HG03095 (cell line): ENCODE data around the gene MACF1.
"Not testable (repeated sequence)": the region's sequence is repeated elsewhere in the genome, so short reads cannot be mapped to it uniquely, and the experiment has no call there.

Experiments
- ATAC-seq: cut with Tn5 transposase; IDR thresholded peaks from one replicate; pipeline ENCODE4 v1.9.1; 2021; ENCODE audit warnings: moderate library complexity; ENCODE audit not compliant: unreplicated experiment

The MACF1 gene

GRCh38 chr1:39204441-39205081, at the start of gene MACF1:
TSS of gene MACF1 (plus strand) at chr1:39204695. CDS start at chr1:39205023, 328 bp downstream.
- no peak for ATAC-seq

GRCh38 chr1:39157304-39157703, 47.2 kb upstream of the MACF1 start:
- ATAC-seq, result no peak

- no peak for ATAC-seq
Measured at GRCh38 chr1:39158327-39159086, 46.0 kb upstream of the MACF1 start.

- ATAC-seq, result no peak
Measured at GRCh38 chr1:39159224-39160036, 45.1 kb upstream of the MACF1 start.

- no peak for ATAC-seq
Measured at GRCh38 chr1:39160703-39161102, 43.8 kb upstream of the MACF1 start.

GRCh38 chr1:39161811-39162210, 42.7 kb upstream of the MACF1 start:
- not testable (repeated sequence) for ATAC-seq

GRCh38 chr1:39163469-39163868, 41.0 kb upstream of the MACF1 start:
- ATAC-seq, result no peak

GRCh38 chr1:39164256-39164655, 40.2 kb upstream of the MACF1 start:
- ATAC-seq, result no peak

GRCh38 chr1:39165049-39165448, 39.4 kb upstream of the MACF1 start:
- ATAC-seq, result no peak

- no peak for ATAC-seq
Measured at GRCh38 chr1:39165488-39165887, 39.0 kb upstream of the MACF1 start.

GRCh38 chr1:39167632-39168209, 36.8 kb upstream of the MACF1 start:
- no peak for ATAC-seq

- no peak for ATAC-seq
Measured at GRCh38 chr1:39168301-39169080, 36.0 kb upstream of the MACF1 start.

- no peak for ATAC-seq
Measured at GRCh38 chr1:39170731-39171667, 33.5 kb upstream of the MACF1 start.

- ATAC-seq, result no peak
Measured at GRCh38 chr1:39173119-39173994, 31.1 kb upstream of the MACF1 start.

GRCh38 chr1:39173995-39174380, 30.5 kb upstream of the MACF1 start:
- no peak for ATAC-seq

GRCh38 chr1:39174390-39175081, 30.0 kb upstream of the MACF1 start:
- ATAC-seq, result no peak

- no peak for ATAC-seq
Measured at GRCh38 chr1:39177706-39178105, 26.8 kb upstream of the MACF1 start.
